Fibroblast of lung (primary cell): ENCODE data around the gene PLAGL1. TPM values are rescaled to one million over a fixed set of nuclear protein-coding genes. Genes with fewer than 3 reads are reported as not detected.

Experiments used
- DNase-seq, 2 donors: peaks; one replicate each; pipeline versions ENCODE4 v3.0.0 to v3.0.0-alpha.2; 2010; ENCODE audit warnings: low read depth in 2 of 2
- H2AFZ ChIP-seq: 2 replicates; pipeline ENCODE4 v1.5.1; 2012; ENCODE audit warnings: low read length, control low read depth, inconsistent platforms
- H3K27ac ChIP-seq: 2 replicates; pipeline ENCODE4 v1.5.1; 2011; ENCODE audit warnings: low read length, control low read depth; ENCODE audit not compliant: insufficient read depth
- H3K27me3 ChIP-seq: 2 replicates; pipeline ENCODE4 v1.5.1; 2011; ENCODE audit warnings: mild to moderate bottlenecking, low read length; ENCODE audit not compliant: control insufficient read depth, insufficient read depth
- H3K36me3 ChIP-seq: 2 replicates; pipeline ENCODE4 v1.5.1; 2011; ENCODE audit warnings: low read length; ENCODE audit not compliant: control insufficient read depth, insufficient read depth
- H3K4me1 ChIP-seq: 2 replicates; pipeline ENCODE4 v1.5.1; 2011; ENCODE audit warnings: low read length; ENCODE audit not compliant: control insufficient read depth, insufficient read depth; ENCODE audit errors: extremely low read depth
- H3K4me2 ChIP-seq: 2 replicates; pipeline ENCODE4 v1.5.1; 2011; ENCODE audit warnings: low read length, control low read depth; ENCODE audit not compliant: insufficient read depth; ENCODE audit errors: extremely low read depth
- H3K4me3 ChIP-seq, 4 experiments: fragments of 200-600 bp in 1 of 4; sonication (generic) in 1 of 4; replicated peaks in 1 of 4; 2 replicates each; pipeline ENCODE4 v1.5.1; 2011 to 2016; ENCODE audit warnings: low read length in 4 of 4, low read depth in 3 of 4, mild to moderate bottlenecking in 3 of 4, control low read depth in 2 of 4, inconsistent platforms in 1 of 4, mixed read lengths in 1 of 4; ENCODE audit not compliant: insufficient read depth in 1 of 4; ENCODE audit errors: control extremely low read depth in 1 of 4
- H3K79me2 ChIP-seq: 2 replicates; pipeline ENCODE4 v1.5.1; 2012; ENCODE audit warnings: mild to moderate bottlenecking, low read length, inconsistent platforms; ENCODE audit not compliant: control insufficient read depth, insufficient read depth
- H3K9ac ChIP-seq: 2 replicates; pipeline ENCODE4 v1.5.1; 2011; ENCODE audit warnings: mild to moderate bottlenecking, low read length, control low read depth; ENCODE audit not compliant: insufficient read depth
- H3K9me3 ChIP-seq: 2 replicates; pipeline ENCODE4 v1.5.1; 2012; ENCODE audit warnings: low read depth, low read length; ENCODE audit not compliant: control insufficient read depth, insufficient read depth
- H4K20me1 ChIP-seq: 2 replicates; pipeline ENCODE4 v1.5.1; 2011; ENCODE audit warnings: low read length; ENCODE audit not compliant: control insufficient read depth, insufficient read depth; ENCODE audit errors: extremely low read depth
- EZH2 ChIP-seq: IDR thresholded peaks from 2 replicates; pipeline ENCODE4 v1.5.1; 2012; ENCODE audit warnings: low read length, control low read depth, mild to moderate bottlenecking; ENCODE audit errors: missing control alignments
- polyA plus RNA-seq, 2 donors: library from polyadenylated mRNA; depleted of rRNA in 1 of 2; stranded (reverse) in 1 of 2; unstranded in 1 of 2; fragments of >200 nt; gene quantifications; 2 replicates each; pipeline ENCODE4 v1.2.1, GENCODE V29; 2011 to 2012; ENCODE audit warnings: missing spikeins in 1 of 2
- total RNA-seq: library from RNA; depleted of rRNA; stranded (reverse); fragments of >200 nt; gene quantifications from 2 replicates; pipeline ENCODE4 v1.2.1, GENCODE V29; 2014
- TF ChIP-seq, protein P1 (sequence below), 2 donors: IDR thresholded peaks in 1 of 2; conservative IDR thresholded peaks in 1 of 2; 1 replicate in 1 of 2; 2 replicates in 1 of 2; pipeline ENCODE4 v1.5.1; 2011 to 2012; ENCODE audit warnings: low read length in 2 of 2, control low read depth in 1 of 2, inconsistent platforms in 1 of 2, low read depth in 1 of 2, mild to moderate bottlenecking in 1 of 2

The PLAGL1 gene
- total and polyA plus RNA-seq, 2 donors (not counting 1 experiment from before 2014, with no cell fraction given), result 11.4 to 24.2 TPM

DNA sequence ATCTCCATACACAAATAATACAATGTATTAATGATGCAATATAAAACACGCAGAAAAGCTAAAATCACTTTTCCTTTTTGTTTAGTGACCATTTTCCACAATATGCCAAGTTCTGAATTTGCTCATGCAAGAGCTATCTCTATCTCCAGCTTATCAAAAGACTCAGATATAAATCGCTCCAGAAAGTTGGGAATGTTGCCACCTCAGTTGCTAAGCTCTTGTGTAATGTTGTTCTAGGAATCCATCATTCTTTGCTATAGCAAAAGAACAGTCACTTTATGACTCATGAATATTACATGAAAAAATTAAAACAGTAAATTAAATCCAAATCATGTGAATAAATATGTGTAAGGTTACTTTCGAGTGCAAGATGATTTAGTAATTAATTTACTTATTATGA, 8.7 kb downstream of the PLAGL1 start:
- TF ChIP-seq, protein P1, sequence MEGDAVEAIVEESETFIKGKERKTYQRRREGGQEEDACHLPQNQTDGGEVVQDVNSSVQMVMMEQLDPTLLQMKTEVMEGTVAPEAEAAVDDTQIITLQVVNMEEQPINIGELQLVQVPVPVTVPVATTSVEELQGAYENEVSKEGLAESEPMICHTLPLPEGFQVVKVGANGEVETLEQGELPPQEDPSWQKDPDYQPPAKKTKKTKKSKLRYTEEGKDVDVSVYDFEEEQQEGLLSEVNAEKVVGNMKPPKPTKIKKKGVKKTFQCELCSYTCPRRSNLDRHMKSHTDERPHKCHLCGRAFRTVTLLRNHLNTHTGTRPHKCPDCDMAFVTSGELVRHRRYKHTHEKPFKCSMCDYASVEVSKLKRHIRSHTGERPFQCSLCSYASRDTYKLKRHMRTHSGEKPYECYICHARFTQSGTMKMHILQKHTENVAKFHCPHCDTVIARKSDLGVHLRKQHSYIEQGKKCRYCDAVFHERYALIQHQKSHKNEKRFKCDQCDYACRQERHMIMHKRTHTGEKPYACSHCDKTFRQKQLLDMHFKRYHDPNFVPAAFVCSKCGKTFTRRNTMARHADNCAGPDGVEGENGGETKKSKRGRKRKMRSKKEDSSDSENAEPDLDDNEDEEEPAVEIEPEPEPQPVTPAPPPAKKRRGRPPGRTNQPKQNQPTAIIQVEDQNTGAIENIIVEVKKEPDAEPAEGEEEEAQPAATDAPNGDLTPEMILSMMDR (conservative IDR thresholded peaks at IDR 0.05 in 1 of 2, IDR thresholded peaks at IDR 0.05 in 1 of 2; ENCODE audit: low read depth in 1 of 2, low read length in 2 of 2), result no peak
- TF ChIP-seq EZH2, result no peak
- H3K79me2 ChIP-seq, result no peaks in the 10 kb centered on the region
- H3K27ac ChIP-seq, result no peak overlapping the region
- H3K36me3 ChIP-seq, result no peaks in the 10 kb centered on the region
- H3K4me2 ChIP-seq, result no peak overlapping the region
- no peaks in the 10 kb centered on the region for H4K20me1 ChIP-seq
- DNase-seq, result peak; percentile 91
- no peaks in the 10 kb centered on the region for H3K4me1 ChIP-seq
- no peak overlapping the region for H3K4me3 ChIP-seq
- H3K9me3 ChIP-seq, result no peaks in the 10 kb centered on the region
- no peak overlapping the region for H3K9ac ChIP-seq
- H2AFZ ChIP-seq, result no peak overlapping the region
- no peaks in the 10 kb centered on the region for H3K27me3 ChIP-seq

DNA sequence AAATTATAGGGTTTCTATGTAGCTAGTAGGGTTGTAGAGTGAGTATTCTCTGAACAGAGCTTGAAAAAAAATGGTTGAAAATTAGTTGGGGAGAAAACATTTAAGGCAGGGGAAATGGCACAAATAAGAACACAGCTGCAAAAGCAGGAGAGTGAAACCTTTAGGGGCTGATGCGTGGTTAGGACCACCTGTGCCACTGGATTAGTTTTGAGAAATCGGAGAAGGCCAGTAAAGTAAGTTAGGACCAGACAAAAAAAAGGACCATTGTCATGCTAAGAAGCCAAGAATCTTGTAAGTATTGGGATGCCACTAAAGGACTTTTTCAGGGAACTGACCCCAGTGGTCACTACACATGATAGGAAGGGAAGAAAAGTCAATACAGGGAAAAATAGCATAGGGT, 9.4 kb downstream of the PLAGL1 start:
- TF ChIP-seq, protein P1 (conservative IDR thresholded peaks at IDR 0.05 in 1 of 2, IDR thresholded peaks at IDR 0.05 in 1 of 2; ENCODE audit: low read depth in 1 of 2, low read length in 2 of 2), result no peak
- no peak for TF ChIP-seq EZH2
- Histone ChIP-seq H3K4me3 (no peak overlapping the region), H3K36me3 (no peaks in the 10 kb centered on the region), H3K9me3 (no peaks in the 10 kb centered on the region), H3K27ac (no peak overlapping the region), H3K9ac (no peak overlapping the region), H3K4me2 (no peak overlapping the region), H3K4me1 (no peaks in the 10 kb centered on the region), H3K79me2 (no peaks in the 10 kb centered on the region), H2AFZ (no peak overlapping the region), H4K20me1 (no peaks in the 10 kb centered on the region), H3K27me3 (no peaks in the 10 kb centered on the region)
- no peak for DNase-seq

DNA sequence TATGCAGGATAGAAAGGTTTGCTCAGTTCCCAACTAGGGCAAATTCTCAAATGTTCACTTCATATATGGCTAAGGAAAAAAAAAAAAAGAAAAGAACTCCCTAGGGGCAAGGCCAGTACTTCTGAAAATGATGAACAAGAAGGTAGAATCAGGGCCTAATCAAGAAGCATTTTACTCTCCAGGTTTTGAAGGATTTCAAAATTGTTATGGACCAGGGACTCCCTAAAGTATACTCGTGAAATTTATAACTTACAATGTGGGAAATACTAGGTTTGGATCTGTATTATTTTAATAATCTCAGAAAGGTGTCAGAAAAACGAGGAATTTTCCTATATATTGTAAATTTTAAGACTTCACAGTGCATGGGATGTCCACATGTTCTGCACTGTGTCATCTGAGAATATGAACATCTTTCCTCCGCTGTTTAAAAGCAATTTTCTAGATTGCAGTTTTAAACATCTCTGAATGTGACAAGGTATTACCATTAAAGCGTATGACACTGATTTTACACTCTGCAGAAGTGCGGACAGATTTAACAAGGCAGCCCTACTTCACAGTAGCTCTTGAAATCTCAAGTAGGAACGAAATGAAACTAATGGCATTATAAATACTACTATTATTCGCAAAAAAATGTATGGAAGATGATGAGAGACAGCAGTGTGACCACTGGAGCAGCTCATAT, 14.0 kb downstream of the PLAGL1 start:
- no peak overlapping the region for H2AFZ ChIP-seq
- no peak for DNase-seq
- no peaks in the 10 kb centered on the region for H4K20me1 ChIP-seq
- H3K4me1 ChIP-seq, result no peaks in the 10 kb centered on the region
- no peaks in the 10 kb centered on the region for H3K9me3 ChIP-seq
- no peak overlapping the region for H3K4me3 ChIP-seq
- H3K27ac ChIP-seq, result no peak overlapping the region
- no peak overlapping the region for H3K9ac ChIP-seq
- no peaks in the 10 kb centered on the region for H3K27me3 ChIP-seq
- no peak overlapping the region for H3K4me2 ChIP-seq
- TF ChIP-seq, protein P1 (conservative IDR thresholded peaks at IDR 0.05 in 1 of 2, IDR thresholded peaks at IDR 0.05 in 1 of 2; ENCODE audit: low read depth in 1 of 2, low read length in 2 of 2), result no peak
- no peak for TF ChIP-seq EZH2
- H3K79me2 ChIP-seq, result no peaks in the 10 kb centered on the region
- no peaks in the 10 kb centered on the region for H3K36me3 ChIP-seq
